Bronchial epithelial cell (primary cell): ENCODE measurements around the gene STH. TPM values are rescaled to one million over a fixed set of nuclear protein-coding genes. Genes with fewer than 3 reads are reported as not detected.

Experiments
- DNase-seq: peaks from one replicate; pipeline ENCODE4 v3.0.0-alpha.2; 2010; ENCODE audit warnings: low read depth
- FAIRE-seq: peaks from 2 replicates; lab custom pipeline; 2011; peaks lifted over from hg19 to GRCh38; lab: Jason Lieb, UNC
- H3K27me3 ChIP-seq: 2 replicates; pipeline ENCODE4 v1.5.1; 2011; ENCODE audit warnings: low read length; ENCODE audit not compliant: control insufficient read depth, insufficient read depth
- H3K36me3 ChIP-seq: 2 replicates; pipeline ENCODE4 v1.5.1; 2011; ENCODE audit warnings: low read length; ENCODE audit not compliant: control insufficient read depth, insufficient read depth
- H3K4me3 ChIP-seq: 2 replicates; pipeline ENCODE4 v1.5.1; 2011; ENCODE audit warnings: mild to moderate bottlenecking, low read depth, low read length, control low read depth
- CTCF ChIP-seq: IDR thresholded peaks from 2 replicates; pipeline ENCODE4 v1.5.1; 2011; ENCODE audit warnings: mild to moderate bottlenecking, moderate library complexity, low read length, control low read depth, inconsistent platforms; ENCODE audit not compliant: insufficient read depth, severe bottlenecking
- total RNA-seq: library from RNA; depleted of rRNA; stranded (reverse); fragments of >200 nt; gene quantifications from 2 replicates; pipeline ENCODE4 v1.2.1, GENCODE V29; 2014

Gene STH
- total RNA-seq, 1 donor from 2014 or later = not detected

GRCh38 chr17:45987706-45988105, 11.3 kb upstream of the STH start:
- Histone ChIP-seq H3K27me3 (no peaks in the 10 kb centered on the region), H3K4me3 (no peak overlapping the region), H3K36me3 (no peaks in the 10 kb centered on the region)
- no peak for TF ChIP-seq CTCF
- DNase-seq (no peak), FAIRE-seq (no peak)

- H3K27me3 ChIP-seq = no peaks in the 10 kb centered on the region
- TF ChIP-seq CTCF = no peak
- DNase-seq (no peak), FAIRE-seq (no peak)
- no peak overlapping the region for H3K4me3 ChIP-seq
- H3K36me3 ChIP-seq = no peaks in the 10 kb centered on the region
Measured at GRCh38 chr17:45989759-45990158, 9.3 kb upstream of the STH start.

GRCh38 chr17:45990886-45991285, 8.2 kb upstream of the STH start:
- H3K36me3 ChIP-seq = no peaks in the 10 kb centered on the region
- H3K27me3 ChIP-seq = no peaks in the 10 kb centered on the region
- no peak for TF ChIP-seq CTCF
- FAIRE-seq (no peak), DNase-seq (no peak)
- H3K4me3 ChIP-seq = no peak overlapping the region

- no peak for TF ChIP-seq CTCF
- DNase-seq (no peak), FAIRE-seq (no peak)
Measured at GRCh38 chr17:45991341-45991740, 7.7 kb upstream of the STH start.

GRCh38 chr17:45992175-45992574, 6.9 kb upstream of the STH start:
- TF ChIP-seq CTCF = no peak
- no peak for DNase-seq
- H3K36me3 ChIP-seq = no peaks in the 10 kb centered on the region
- H3K27me3 ChIP-seq = no peaks in the 10 kb centered on the region
- H3K4me3 ChIP-seq = no peak overlapping the region
- no peak for FAIRE-seq

More at GRCh38 chr17:45991341-45991740, 7.7 kb upstream of the STH start:
- Histone ChIP-seq H3K36me3 (no peaks in the 10 kb centered on the region), H3K4me3 (no peak overlapping the region), H3K27me3 (no peaks in the 10 kb centered on the region)

- no peak for DNase-seq
- no peak for TF ChIP-seq CTCF
- Histone ChIP-seq H3K4me3 (no peak overlapping the region), H3K27me3 (no peaks in the 10 kb centered on the region), H3K36me3 (no peaks in the 10 kb centered on the region)
- no peak for FAIRE-seq
Measured at GRCh38 chr17:45992904-45993303, 6.1 kb upstream of the STH start.
